TTC549 (cell line): ENCODE measurements around the gene NOS1AP.
"Not testable (repeated sequence)": the region's sequence is repeated elsewhere in the genome, so short reads cannot be mapped to it uniquely, and the experiment has no call there.

Experiments
- FAIRE-seq: peaks from 2 replicates; lab custom pipeline; 2012; peaks lifted over from hg19 to GRCh38; lab: Jason Lieb, UNC

NOS1AP gene

DNA sequence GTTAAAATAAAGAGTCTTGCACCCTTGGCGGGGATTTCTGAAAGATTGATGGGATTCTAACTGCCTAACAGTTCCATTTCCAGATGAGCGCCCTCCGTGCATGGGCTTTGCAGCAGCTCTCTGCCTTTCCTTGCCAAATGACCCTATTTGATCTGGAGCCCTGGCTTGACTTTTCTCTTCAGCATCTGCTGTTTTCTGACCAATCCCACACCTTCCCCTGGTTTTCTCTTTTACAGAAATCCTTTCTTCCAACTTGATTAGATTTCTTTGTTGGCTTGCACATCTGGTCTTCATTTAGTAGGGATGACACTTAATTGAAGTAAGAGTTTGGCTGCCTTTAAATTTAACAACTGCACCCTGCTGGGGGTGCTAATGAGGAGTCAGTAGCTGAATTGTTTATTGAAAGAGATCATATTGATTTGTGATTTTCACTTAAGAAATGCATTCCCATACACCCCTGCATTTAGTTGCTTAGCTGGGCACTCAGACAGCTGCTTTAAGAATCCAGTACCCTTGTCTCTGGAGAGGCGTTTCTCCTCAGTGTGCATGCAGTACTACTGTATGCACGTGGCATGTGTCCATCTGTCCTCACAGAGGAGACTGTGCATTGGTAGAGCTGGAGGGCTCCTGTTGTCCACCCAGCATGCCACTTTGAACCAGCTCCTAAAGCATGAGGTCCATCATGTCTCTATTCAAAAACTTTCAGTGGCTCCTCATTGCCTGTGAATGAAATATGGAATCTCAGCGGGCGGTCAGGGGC lies 99.7 kb downstream of the NOS1AP start:
- no peak for FAIRE-seq

DNA sequence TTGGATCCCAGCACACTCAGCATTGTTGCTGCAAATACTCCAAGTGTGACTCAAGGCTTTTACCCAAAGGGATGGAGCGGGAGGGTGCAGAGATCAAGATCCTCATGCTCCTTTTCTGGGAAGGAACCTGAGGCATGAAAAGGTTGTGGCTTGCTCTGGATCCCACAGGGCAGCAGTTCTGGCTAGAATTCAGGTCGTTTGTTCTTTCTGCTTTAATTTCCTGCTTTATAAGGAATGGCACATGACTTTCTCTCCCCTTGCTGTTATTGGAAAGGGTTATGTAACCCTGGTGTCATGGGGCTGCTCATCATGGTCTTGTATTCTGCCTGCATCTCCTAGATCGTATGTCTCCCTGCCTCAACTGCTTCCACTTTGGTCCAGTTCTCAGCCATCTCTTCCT lies 101.6 kb downstream of the NOS1AP start:
- FAIRE-seq, result no peak

GRCh38 chr1:162172311-162173102 lies 103.0 kb downstream of the NOS1AP start:
- peak; percentile 9 for FAIRE-seq

DNA sequence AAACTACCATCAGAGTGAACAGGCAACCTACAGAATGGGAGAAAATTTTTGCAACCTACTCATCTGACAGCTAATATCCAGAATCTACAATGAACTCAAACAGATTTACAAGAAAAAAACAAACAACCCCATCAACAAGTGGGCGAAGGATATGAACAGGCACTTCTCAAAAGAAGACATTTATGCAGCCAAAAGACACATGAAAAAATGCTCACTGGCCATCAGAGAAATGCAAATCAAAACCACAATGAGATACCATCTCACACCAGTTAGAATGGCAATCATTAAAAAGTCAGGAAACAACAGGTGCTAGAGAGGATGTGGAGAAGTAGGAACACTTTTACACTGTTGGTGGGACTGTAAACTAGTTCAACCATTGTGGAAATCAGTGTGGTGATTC lies 104.1 kb downstream of the NOS1AP start:
- not testable (repeated sequence) for FAIRE-seq

DNA sequence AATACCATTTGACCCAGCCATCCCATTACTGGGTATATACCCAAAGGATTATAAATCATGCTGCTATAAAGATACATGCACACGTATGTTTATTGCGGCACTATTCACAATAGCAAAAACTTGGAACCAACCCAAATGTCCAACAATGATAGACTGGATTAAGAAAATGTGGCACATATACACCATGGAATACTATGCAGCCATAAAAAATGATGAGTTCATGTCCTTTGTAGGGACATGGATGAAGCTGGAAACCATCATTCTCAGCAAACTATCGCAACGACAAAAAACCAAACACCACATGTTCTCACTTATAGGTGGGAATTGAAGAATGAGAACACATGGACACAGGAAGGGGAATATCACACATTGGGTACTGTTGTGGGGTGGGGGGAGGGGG lies 104.5 kb downstream of the NOS1AP start:
- FAIRE-seq, result not testable (repeated sequence)

GRCh38 chr1:162175379-162176081 lies 106.0 kb downstream of the NOS1AP start:
- no peak for FAIRE-seq

- FAIRE-seq, result no peak
These were observed 107.6 kb downstream of the NOS1AP start for GRCh38 chr1:162177126-162177525.

DNA sequence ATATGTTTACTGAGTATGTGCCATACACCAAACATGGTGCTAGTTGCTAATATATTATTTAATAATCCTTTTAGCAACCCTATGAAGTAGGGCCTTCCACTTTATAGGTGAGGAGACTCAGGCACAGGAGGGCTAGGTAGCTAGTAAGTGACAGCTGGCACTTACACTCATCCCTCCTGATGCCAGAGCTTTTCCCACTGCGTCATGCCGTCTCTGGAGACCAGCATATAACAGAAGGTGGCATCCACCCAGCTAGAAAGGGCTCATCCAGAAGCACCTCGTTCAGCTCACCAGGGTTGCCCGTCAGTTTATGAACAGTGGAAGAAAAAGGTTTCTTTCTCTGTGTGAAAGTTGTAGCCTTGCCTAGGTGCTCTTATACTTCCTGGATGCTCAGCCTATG lies 108.9 kb downstream of the NOS1AP start:
- FAIRE-seq, result no peak

DNA sequence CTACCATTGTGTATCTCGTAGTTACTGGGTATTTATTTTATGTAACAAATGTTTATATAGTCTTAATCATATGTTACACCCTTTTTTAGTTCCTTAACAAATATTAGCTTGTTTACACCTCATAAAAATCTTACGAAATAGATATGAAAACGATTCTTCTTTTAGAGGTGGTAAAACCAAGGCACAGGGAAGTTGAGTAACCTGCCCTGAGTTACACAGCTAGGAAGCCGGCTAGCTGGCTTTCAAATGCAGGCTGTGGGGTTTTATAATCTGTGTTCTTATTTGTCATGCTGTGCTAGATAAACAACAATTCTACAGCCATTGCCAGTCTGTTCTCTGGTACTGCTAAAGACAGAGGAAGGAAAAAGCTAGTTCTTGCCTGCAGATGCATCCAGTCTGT lies 109.6 kb downstream of the NOS1AP start:
- no peak for FAIRE-seq

DNA sequence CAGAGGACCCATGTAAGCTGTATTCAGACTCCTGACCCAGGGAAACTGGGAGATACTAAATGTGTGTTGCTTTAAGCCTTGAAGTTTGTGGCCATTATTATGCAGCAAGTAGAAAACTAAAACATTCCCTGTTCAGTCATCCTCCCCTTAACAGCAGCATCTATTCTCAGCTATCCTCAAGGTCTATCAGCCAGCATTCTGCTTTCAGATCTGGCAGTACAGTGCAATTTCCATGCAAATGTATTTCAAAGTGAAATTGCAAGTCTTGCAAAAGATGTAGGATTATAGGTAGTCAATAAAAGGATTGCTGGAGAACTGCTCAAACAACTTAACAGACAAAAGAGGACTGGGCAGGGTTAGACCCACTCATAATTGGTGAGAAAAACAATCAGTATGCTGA lies 111.3 kb downstream of the NOS1AP start:
- no peak for FAIRE-seq

GRCh38 chr1:162182090-162182489 lies 112.6 kb downstream of the NOS1AP start:
- FAIRE-seq, result no peak

DNA sequence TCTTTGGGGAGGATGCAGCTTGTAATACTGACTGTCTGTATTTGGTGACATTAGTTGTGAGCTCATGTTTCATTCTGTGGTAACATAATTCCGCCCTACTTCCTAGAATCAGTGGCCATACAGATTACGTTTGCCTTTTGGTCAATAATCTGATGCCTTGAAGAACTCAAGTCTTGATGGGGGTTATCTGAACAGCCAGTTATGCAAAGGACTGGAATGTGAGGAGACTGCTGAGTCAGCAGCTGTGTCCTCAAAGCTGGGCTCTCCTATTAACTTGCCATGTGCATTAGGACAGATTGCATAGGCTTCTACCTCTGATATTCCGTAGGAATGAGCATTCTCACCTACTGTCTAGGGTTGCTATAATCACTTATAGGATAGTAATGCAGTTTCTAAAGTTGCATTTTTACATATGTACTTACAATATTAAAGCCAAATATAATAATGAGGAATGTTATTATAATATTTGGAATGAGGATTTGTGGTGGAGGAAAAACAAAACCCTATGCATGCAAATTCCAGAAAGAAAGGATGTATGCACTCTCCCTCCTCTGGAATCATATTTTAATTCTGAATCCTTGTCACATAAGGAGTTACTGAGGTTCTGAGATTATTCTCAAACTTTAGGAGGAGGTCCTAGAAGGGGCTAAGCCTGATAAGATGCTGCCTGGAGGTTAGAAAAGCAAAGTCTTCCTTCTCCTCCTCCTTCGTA lies 116.0 kb downstream of the NOS1AP start:
- no peak for FAIRE-seq

DNA sequence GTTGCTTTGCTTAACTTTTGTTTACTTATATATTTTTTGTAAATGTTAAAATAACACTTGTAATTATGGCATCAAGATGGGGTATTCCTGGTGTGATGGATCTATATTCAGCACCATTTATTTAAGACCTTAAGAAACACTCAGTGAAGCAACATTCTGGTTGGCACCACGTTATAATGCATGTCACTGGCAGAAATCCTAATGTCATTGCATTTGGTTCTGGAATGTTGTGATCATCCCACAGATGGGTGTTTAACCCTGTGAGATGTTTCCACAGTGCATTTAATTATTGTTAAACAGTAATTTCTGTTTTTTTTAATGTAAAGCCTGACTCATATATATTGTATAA lies 116.5 kb downstream of the NOS1AP start:
- no peak for FAIRE-seq

- FAIRE-seq, result no peak
These were observed 116.9 kb downstream of the NOS1AP start for GRCh38 chr1:162186406-162186805.

GRCh38 chr1:162187687-162188276 lies 118.3 kb downstream of the NOS1AP start:
- no peak for FAIRE-seq

DNA sequence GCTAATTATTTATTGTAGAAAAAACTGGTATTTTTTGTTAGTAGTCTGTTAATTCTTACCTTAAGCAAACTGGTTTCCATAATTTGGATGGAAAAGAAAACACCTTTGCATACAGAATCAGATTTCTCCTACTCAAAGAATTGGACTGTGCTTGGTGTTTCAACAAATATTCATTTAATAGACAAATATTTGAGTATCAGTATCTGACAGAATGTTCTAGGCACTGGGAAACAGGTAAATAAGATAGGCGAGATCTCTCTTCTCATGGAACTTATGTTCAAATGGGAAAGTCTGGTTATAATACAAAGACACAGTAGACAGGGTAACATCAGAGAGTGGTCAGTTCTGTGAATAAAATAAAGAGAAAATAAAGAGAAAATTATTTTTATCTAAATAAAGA lies 119.9 kb downstream of the NOS1AP start:
- FAIRE-seq, result no peak

- no peak for FAIRE-seq
These were observed 122.2 kb downstream of the NOS1AP start for GRCh38 chr1:162191396-162192305.

GRCh38 chr1:162192306-162192678 lies 122.8 kb downstream of the NOS1AP start:
- FAIRE-seq, result no peak

DNA sequence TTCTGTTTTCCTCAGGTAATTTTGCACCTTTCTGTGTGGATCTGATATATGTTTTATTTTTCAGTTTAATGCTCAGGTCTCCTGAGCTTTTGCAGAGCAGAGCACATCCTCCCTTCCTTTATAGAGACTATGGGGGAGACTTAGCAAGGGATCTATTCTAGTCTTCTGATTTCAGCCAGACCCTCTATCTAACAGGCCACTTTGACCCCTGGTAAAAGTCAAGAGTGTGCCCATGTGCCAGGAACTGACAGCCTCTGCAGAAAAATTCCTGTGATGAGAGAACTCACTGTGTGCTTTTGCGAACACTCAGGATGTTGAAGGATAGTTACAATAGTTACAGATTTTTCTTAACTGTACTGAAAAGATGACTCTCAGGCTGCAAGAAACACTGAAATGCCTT lies 123.3 kb downstream of the NOS1AP start:
- FAIRE-seq, result no peak

DNA sequence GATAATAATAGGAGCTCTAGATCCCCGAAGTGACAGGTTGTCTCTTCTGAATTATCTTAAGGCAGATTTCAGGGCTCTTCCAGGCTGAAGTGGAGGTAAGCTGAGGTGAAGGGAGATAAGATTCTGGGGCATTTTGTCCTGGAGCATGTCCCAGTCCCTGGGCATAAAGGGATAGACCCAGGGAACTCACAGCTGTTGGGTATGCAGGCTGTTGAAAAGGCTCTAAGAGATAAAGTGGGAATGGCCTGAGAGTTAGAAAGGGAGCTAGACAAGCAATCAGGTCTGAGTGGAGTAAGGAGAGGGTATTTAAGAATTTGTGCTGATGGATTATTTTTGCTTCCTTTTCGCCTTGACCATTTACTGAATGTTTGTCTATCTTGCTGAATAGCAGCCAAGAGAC lies 123.7 kb downstream of the NOS1AP start:
- no peak for FAIRE-seq

DNA sequence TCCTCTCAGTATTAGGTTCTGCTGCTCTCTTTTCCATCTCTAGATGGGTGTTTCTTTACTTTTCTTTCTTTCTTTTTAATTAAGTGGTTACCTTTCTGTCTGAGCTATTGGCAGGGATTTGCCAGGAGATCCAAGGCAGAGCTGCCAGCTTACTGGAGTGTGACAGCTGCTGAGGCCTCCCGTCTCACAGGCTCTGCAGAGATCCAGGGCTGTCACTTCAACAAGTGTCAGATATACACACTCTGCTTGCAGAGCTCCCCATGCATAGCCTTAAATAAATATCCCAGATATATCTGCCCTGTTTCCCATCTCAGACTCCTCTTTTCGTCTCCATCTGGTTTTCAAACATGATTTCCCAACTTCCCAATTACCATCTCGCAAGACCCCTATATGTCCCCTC lies 124.3 kb downstream of the NOS1AP start:
- no peak for FAIRE-seq
